DND-41 (cell line): ENCODE data around the gene FOXK2.

Experiments used
- EZH2 ChIP-seq: IDR thresholded peaks from 3 replicates; pipeline ENCODE4 v1.6.1; 2012; ENCODE audit warnings: borderline replicate concordance, low read depth, mild to moderate bottlenecking, moderate library complexity, low read length, inconsistent platforms; ENCODE audit not compliant: severe bottlenecking
- TF ChIP-seq, protein P1 (sequence below): IDR thresholded peaks from 2 replicates; pipeline ENCODE4 v1.5.1; 2012; ENCODE audit warnings: borderline replicate concordance, low read length, moderate library complexity, mild to moderate bottlenecking; ENCODE audit not compliant: poor library complexity, severe bottlenecking; ENCODE audit errors: extremely low read depth

DNA sequence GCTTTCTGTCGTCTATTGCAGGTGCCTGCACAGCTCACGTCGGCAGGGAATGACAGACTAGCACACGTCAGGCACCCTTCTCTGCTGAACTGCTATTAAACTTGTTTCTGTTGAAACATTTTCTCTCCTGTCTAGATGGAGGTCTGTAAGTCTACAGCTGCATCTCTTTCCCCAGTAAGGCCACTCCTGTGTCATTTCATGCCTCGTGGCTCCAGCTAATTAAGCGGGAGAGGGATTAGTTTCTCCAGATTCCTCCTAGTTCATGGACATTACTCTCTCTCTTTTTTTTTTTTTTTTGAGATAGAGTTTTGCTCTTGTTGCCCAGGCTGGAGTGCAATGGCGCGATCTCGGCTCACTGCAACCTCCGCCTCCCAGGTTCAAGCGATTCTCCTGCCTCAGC is 54.5 kb downstream of the FOXK2 start:
- TF ChIP-seq, protein P1, sequence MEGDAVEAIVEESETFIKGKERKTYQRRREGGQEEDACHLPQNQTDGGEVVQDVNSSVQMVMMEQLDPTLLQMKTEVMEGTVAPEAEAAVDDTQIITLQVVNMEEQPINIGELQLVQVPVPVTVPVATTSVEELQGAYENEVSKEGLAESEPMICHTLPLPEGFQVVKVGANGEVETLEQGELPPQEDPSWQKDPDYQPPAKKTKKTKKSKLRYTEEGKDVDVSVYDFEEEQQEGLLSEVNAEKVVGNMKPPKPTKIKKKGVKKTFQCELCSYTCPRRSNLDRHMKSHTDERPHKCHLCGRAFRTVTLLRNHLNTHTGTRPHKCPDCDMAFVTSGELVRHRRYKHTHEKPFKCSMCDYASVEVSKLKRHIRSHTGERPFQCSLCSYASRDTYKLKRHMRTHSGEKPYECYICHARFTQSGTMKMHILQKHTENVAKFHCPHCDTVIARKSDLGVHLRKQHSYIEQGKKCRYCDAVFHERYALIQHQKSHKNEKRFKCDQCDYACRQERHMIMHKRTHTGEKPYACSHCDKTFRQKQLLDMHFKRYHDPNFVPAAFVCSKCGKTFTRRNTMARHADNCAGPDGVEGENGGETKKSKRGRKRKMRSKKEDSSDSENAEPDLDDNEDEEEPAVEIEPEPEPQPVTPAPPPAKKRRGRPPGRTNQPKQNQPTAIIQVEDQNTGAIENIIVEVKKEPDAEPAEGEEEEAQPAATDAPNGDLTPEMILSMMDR = no peak
- no peak for TF ChIP-seq EZH2
